Suprapubic skin (tissue), 4 donors: ENCODE results near the gene ZFP36L2. TPM values are rescaled to one million over a fixed set of nuclear protein-coding genes. Genes with fewer than 3 reads are reported as not detected.

ENCODE experiments used
- DNase-seq, 2 donors: peaks; one replicate each; pipeline ENCODE4 v3.0.0-alpha.2; 2019; ENCODE audit warnings: low spot score in 2 of 2
- H3K27ac ChIP-seq: fragments of 200-600 bp; sonication (generic); one replicate; pipeline ENCODE4 v1.5.1; 2019
- H3K27me3 ChIP-seq: fragments of 200-600 bp; sonication (generic); one replicate; pipeline ENCODE4 v1.5.1; 2019
- H3K36me3 ChIP-seq: fragments of 200-600 bp; sonication (generic); one replicate; pipeline ENCODE4 v1.5.1; 2019
- H3K4me1 ChIP-seq: fragments of 200-600 bp; sonication (generic); one replicate; pipeline ENCODE4 v1.5.1; 2019
- H3K4me3 ChIP-seq: fragments of 200-600 bp; sonication (generic); one replicate; pipeline ENCODE4 v1.5.1; 2019; ENCODE audit warnings: mild to moderate bottlenecking
- H3K9me3 ChIP-seq: fragments of 200-600 bp; sonication (generic); one replicate; pipeline ENCODE4 v1.5.1; 2019
- EP300 ChIP-seq: sonication (generic); formaldehyde crosslinking; IDR thresholded peaks from one replicate; pipeline ENCODE4 v1.6.1; 2017; ENCODE audit warnings: antibody characterized with exemption
- POLR2A ChIP-seq, 2 donors: fragments of 450-650 bp; IDR thresholded peaks; one replicate each; pipeline ENCODE4 v1.6.1; 2017; ENCODE audit warnings: antibody characterized with exemption in 2 of 2, mild to moderate bottlenecking in 2 of 2, moderate library complexity in 2 of 2
- POLR2AphosphoS5 ChIP-seq, 3 donors: sonication (generic); formaldehyde crosslinking; IDR thresholded peaks; one replicate each; pipeline ENCODE4 v1.6.1; 2017; ENCODE audit warnings: antibody characterized with exemption in 3 of 3
- WGBS: methylation state at CpG from one replicate; pipeline ENCODE4 v1.1.5; 2018; 5-methylcytosine and 5-hydroxymethylcytosine counted together
- total RNA-seq, 4 donors: library from RNA; depleted of rRNA; stranded (reverse); fragments of >200 nt; gene quantifications; one replicate each; pipeline ENCODE4 v1.1.0, GENCODE V29; 2016
- TF ChIP-seq, protein P1 (sequence below), 2 donors: fragments of 200-600 bp in 1 of 2; fragments of 450-650 bp in 1 of 2; sonication (generic) in 1 of 2; IDR thresholded peaks; one replicate each; pipeline ENCODE4 v1.5.1; 2016 to 2019; ENCODE audit warnings: antibody characterized with exemption in 2 of 2, mild to moderate bottlenecking in 1 of 2, moderate library complexity in 1 of 2

ZFP36L2 gene
- total RNA-seq, 4 donors from 2014 or later = 198 to 238 (median 223) TPM

DNA sequence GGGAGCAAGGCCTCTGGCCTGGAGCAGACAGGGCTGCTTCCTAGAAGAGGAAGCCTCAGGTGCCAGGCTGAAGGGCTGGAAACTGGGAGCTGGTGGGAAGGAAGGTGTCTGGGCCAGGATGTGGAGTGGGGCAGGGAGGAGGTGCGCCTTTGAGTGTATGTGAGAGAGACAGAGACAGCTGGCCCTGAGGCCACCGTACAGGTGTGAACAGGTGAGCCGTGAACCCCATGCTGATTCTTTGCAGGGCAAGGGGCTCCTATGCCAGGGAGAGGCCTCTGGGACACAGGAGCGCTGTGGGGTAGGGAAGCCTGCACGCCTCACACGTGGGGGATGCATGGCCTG, 16.3 kb downstream of the ZFP36L2 start:
- Histone ChIP-seq H3K27me3 (no peaks in the 10 kb centered on the region), H3K36me3 (no peaks in the 10 kb centered on the region), H3K9me3 (no peaks in the 10 kb centered on the region), H3K4me3 (no peak overlapping the region), H3K4me1 (peaks cover 25% of the 10 kb centered on the region), H3K27ac (peak overlapping the region; percentile 76)
- WGBS = 68% methylated on average over 6 of the region's 6 CpGs
- peak in 1 of 2 donors; percentile 64 for DNase-seq
- TF ChIP-seq EP300 (no peak), POLR2AphosphoS5 (IDR thresholded peaks at IDR 0.05) (no peak), POLR2A (IDR thresholded peaks at IDR 0.05) (no peak)
- TF ChIP-seq, protein P1, sequence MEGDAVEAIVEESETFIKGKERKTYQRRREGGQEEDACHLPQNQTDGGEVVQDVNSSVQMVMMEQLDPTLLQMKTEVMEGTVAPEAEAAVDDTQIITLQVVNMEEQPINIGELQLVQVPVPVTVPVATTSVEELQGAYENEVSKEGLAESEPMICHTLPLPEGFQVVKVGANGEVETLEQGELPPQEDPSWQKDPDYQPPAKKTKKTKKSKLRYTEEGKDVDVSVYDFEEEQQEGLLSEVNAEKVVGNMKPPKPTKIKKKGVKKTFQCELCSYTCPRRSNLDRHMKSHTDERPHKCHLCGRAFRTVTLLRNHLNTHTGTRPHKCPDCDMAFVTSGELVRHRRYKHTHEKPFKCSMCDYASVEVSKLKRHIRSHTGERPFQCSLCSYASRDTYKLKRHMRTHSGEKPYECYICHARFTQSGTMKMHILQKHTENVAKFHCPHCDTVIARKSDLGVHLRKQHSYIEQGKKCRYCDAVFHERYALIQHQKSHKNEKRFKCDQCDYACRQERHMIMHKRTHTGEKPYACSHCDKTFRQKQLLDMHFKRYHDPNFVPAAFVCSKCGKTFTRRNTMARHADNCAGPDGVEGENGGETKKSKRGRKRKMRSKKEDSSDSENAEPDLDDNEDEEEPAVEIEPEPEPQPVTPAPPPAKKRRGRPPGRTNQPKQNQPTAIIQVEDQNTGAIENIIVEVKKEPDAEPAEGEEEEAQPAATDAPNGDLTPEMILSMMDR (IDR thresholded peaks at IDR 0.05) = no peak

DNA sequence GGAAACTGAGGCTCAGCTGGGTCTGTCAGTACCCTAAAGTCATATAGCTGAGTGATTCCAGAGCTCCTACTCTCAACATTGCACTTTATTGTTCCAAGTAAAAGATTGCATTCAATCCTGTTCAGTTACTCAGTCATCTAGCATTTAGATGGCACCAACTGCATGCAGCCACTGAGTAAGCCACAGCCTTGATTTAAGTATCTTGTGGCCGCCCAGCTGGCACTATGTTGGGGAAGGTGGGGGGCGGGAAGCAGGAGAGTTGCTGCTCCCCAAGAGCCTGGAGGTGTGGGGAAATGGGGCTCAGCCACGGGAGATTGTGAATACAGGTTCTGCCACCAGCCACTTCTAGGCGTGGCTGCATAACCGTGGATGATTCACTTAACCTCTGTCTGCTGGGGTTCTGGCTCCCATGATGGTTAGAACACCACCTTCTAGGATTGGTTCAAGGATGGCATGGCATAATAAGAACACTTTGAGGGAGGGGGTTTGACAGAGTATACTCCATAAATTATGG, 17.1 kb downstream of the ZFP36L2 start:
- no peak for TF ChIP-seq EP300
- TF ChIP-seq POLR2A (IDR thresholded peaks at IDR 0.05) = no peak
- TF ChIP-seq, protein P1 (IDR thresholded peaks at IDR 0.05) = no peak
- no peak for TF ChIP-seq POLR2AphosphoS5 (IDR thresholded peaks at IDR 0.05)
- H3K9me3 ChIP-seq = no peaks in the 10 kb centered on the region
- DNase-seq = no peak
- no peak overlapping the region for H3K4me3 ChIP-seq
- peaks cover 25% of the 10 kb centered on the region for H3K4me1 ChIP-seq
- H3K27ac ChIP-seq = no peak overlapping the region
- WGBS = 74% methylated on average over 5 of the region's 5 CpGs
- H3K36me3 ChIP-seq = no peaks in the 10 kb centered on the region
- no peaks in the 10 kb centered on the region for H3K27me3 ChIP-seq

DNA sequence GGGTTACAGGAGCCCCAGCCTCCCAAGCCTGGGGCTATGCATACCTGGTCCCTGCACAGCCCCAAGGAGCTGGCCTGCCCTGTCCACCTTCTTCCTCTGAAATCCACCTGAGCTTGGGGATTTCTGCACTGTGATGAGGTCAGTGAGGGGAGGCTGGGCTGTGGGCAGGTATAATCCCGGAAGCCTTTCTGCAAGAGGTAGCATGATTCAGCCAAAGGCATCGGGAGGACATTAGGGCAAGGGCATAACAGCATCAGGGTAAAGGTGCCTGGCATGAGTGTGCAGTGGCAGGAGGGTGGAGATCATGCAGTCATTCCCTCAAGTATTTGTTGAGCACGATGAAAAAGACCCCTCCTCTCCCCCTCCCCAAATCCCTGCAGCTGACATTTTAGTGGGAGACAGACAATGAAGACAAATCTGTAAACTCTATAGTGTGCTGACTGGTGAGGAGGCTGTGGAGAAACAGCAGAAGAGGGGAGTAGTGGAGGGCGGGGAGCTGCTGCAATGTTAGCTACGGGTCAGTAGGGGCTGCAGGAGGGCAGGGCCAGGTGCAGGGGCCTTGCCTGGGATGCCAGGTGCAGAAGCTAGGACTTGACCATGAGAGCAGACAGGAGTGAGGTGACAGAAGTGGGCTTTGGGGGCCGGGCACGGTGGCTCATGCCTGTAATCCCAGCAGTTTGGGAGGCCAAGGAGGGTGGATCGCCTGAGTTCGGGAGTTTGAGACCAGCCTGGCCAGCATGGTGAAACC, 18.7 kb downstream of the ZFP36L2 start:
- Histone ChIP-seq H3K4me1 (peaks cover 24% of the 10 kb centered on the region), H3K36me3 (no peaks in the 10 kb centered on the region), H3K9me3 (no peaks in the 10 kb centered on the region), H3K4me3 (no peak overlapping the region), H3K27ac (no peak overlapping the region), H3K27me3 (no peaks in the 10 kb centered on the region)
- 80% methylated on average over 7 of the region's 9 CpGs for WGBS
- DNase-seq = no peak
- TF ChIP-seq EP300 = no peak
- no peak for TF ChIP-seq POLR2AphosphoS5 (IDR thresholded peaks at IDR 0.05)
- TF ChIP-seq, protein P1 (IDR thresholded peaks at IDR 0.05) = no peak
- no peak for TF ChIP-seq POLR2A (IDR thresholded peaks at IDR 0.05)

DNA sequence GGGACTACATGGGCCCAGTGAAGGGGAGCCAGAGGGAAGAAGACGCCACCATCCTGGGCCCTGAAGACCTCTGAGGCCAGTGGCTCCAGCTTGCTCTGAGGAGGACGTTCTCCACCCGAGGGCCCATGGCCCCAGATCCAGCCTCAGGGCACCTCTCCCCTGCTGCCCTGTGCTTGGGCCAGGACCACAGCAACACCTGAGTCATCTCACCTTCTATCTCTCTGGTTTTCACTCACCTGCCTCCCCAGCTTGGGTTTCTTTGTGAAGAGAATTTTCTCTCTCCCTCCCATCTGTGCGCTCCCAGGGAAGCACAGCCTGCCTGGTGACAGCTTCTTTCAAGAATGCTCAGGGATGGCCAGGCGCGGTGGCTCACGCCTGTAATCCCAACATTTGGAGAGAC, 19.8 kb downstream of the ZFP36L2 start:
- Histone ChIP-seq H3K4me1 (peaks cover 19% of the 10 kb centered on the region), H3K27me3 (no peaks in the 10 kb centered on the region), H3K9me3 (no peaks in the 10 kb centered on the region), H3K4me3 (no peak overlapping the region), H3K27ac (no peak overlapping the region), H3K36me3 (no peaks in the 10 kb centered on the region)
- DNase-seq = no peak
- TF ChIP-seq POLR2A (IDR thresholded peaks at IDR 0.05) = no peak
- TF ChIP-seq POLR2AphosphoS5 (IDR thresholded peaks at IDR 0.05) = no peak
- TF ChIP-seq, protein P1 (IDR thresholded peaks at IDR 0.05) = no peak
- TF ChIP-seq EP300 = no peak
- WGBS = 98% methylated on average over 4 of the region's 7 CpGs

DNA sequence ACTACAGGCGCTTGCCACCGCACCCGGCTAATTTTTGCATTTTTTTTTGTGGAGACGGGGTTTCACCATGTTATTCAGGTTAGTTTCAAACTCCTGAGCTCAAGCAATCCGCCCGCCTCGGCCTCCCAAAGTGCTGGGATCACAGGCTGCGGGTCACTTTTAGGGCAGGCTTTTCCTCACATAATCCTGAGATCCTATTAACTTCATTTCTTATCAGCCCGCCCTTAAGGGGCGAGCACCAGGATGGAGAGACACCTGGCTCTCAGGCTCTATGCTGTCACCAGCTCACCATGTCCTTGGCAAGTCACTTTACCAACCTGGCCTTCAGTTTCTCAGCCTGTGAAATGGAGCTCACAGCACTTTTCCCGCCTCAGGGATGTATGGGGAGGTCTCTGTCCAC, 23.0 kb downstream of the ZFP36L2 start:
- H3K36me3 ChIP-seq = no peaks in the 10 kb centered on the region
- WGBS = 92% methylated on average over 11 of the region's 11 CpGs
- no peak overlapping the region for H3K27ac ChIP-seq
- no peak for TF ChIP-seq EP300
- TF ChIP-seq POLR2A (IDR thresholded peaks at IDR 0.05) = no peak
- no peak for TF ChIP-seq POLR2AphosphoS5 (IDR thresholded peaks at IDR 0.05)
- TF ChIP-seq, protein P1 (IDR thresholded peaks at IDR 0.05) = no peak
- no peaks in the 10 kb centered on the region for H3K4me1 ChIP-seq
- H3K9me3 ChIP-seq = no peaks in the 10 kb centered on the region
- no peaks in the 10 kb centered on the region for H3K27me3 ChIP-seq
- no peak overlapping the region for H3K4me3 ChIP-seq
- DNase-seq = no peak
